ENCODE data around the gene IPCEF1. TPM values are rescaled to one million over a fixed set of nuclear protein-coding genes. Genes with fewer than 3 reads are reported as not detected.
A peak's percentile ranks its signal among the peaks of the same experiment; 100 is the strongest.

Gene IPCEF1
- total and polyA plus RNA-seq, 2 donors (not counting 1 experiment from before 2014, with no cell fraction given): 0.03 to 0.33 TPM

GRCh38 chr6:154320181-154320580 is 36.4 kb downstream of the IPCEF1 start:
- Histone ChIP-seq H3K9me3 (ENCODE audit: control insufficient read depth, insufficient read depth, low read depth, low read length) (no peaks in the 10 kb centered on the region), H2AFZ (ENCODE audit: low read length) (no peak overlapping the region), H3K4me1 (ENCODE audit: control insufficient read depth, extremely low read depth, insufficient read depth, low read length) (peaks cover 5% of the 10 kb centered on the region), H3K79me2 (ENCODE audit: control insufficient read depth, insufficient read depth, low read length) (no peaks in the 10 kb centered on the region), H3K4me2 (ENCODE audit: extremely low read depth, insufficient read depth, low read length) (no peak overlapping the region), H3K9ac (ENCODE audit: insufficient read depth, low read length) (no peak overlapping the region), H3K27me3 (ENCODE audit: control insufficient read depth, insufficient read depth, low read length) (no peaks in the 10 kb centered on the region), H3K4me3 (replicated peaks in 1 of 4; ENCODE audit: control extremely low read depth in 1 of 4, insufficient read depth in 1 of 4, low read depth in 3 of 4, low read length in 4 of 4) (no peak overlapping the region), H4K20me1 (ENCODE audit: control insufficient read depth, extremely low read depth, insufficient read depth, low read length) (no peaks in the 10 kb centered on the region), H3K36me3 (ENCODE audit: control insufficient read depth, insufficient read depth, low read length) (no peaks in the 10 kb centered on the region), H3K27ac (ENCODE audit: insufficient read depth, low read length) (no peak overlapping the region)
- TF ChIP-seq, protein P1, sequence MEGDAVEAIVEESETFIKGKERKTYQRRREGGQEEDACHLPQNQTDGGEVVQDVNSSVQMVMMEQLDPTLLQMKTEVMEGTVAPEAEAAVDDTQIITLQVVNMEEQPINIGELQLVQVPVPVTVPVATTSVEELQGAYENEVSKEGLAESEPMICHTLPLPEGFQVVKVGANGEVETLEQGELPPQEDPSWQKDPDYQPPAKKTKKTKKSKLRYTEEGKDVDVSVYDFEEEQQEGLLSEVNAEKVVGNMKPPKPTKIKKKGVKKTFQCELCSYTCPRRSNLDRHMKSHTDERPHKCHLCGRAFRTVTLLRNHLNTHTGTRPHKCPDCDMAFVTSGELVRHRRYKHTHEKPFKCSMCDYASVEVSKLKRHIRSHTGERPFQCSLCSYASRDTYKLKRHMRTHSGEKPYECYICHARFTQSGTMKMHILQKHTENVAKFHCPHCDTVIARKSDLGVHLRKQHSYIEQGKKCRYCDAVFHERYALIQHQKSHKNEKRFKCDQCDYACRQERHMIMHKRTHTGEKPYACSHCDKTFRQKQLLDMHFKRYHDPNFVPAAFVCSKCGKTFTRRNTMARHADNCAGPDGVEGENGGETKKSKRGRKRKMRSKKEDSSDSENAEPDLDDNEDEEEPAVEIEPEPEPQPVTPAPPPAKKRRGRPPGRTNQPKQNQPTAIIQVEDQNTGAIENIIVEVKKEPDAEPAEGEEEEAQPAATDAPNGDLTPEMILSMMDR (conservative IDR thresholded peaks at IDR 0.05 in 1 of 2, IDR thresholded peaks at IDR 0.05 in 1 of 2; ENCODE audit: low read depth in 1 of 2, low read length in 2 of 2): no peak
- TF ChIP-seq EZH2 (IDR thresholded peaks at IDR 0.05; ENCODE audit: low read length, missing control alignments): no peak
- DNase-seq (ENCODE audit: low read depth in 2 of 2): no peak

DNA sequence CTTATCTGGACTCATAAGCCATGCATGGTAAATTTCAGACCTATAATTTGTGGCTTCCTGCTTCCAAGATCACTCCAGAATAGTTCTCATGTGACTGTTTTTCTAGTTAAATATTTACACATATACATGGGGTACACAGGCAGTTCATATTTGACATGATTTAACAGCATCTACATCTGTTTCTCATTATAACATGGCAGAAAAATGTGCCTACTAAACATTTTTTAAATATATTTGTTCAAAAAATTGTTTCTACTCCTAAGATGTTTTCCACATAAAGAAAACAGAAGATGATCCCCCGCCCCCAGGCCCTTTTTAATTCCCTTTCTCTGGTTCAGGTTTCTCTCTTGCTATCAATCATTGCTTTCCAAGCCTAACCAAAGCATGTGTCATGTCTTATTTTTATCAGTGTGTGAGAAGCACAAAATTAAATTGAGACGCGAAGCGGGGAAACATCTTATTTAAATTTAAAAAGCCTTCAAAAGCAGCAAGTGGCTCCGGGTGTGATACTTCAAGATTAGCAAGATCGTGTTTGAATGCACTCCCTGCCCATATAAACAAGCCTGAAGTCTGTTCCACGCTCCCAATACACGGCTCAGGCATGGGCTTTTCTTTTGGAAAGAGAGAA is 37.3 kb downstream of the IPCEF1 start:
- TF ChIP-seq, protein P1 (conservative IDR thresholded peaks at IDR 0.05 in 1 of 2, IDR thresholded peaks at IDR 0.05 in 1 of 2; ENCODE audit: low read depth in 1 of 2, low read length in 2 of 2): no peak
- no peak for TF ChIP-seq EZH2 (IDR thresholded peaks at IDR 0.05; ENCODE audit: low read length, missing control alignments)
- DNase-seq (ENCODE audit: low read depth in 2 of 2): peak; percentile 72 to 92
- H3K27ac ChIP-seq (ENCODE audit: insufficient read depth, low read length): peak overlapping the region; percentile 60
- peaks cover 5% of the 10 kb centered on the region for H3K4me1 ChIP-seq (ENCODE audit: control insufficient read depth, extremely low read depth, insufficient read depth, low read length)
- H3K4me2 ChIP-seq (ENCODE audit: extremely low read depth, insufficient read depth, low read length): peak overlapping the region; percentile 70
- H4K20me1 ChIP-seq (ENCODE audit: control insufficient read depth, extremely low read depth, insufficient read depth, low read length): no peaks in the 10 kb centered on the region
- no peak overlapping the region for H2AFZ ChIP-seq (ENCODE audit: low read length)
- H3K79me2 ChIP-seq (ENCODE audit: control insufficient read depth, insufficient read depth, low read length): no peaks in the 10 kb centered on the region
- H3K4me3 ChIP-seq (replicated peaks in 1 of 4; ENCODE audit: control extremely low read depth in 1 of 4, insufficient read depth in 1 of 4, low read depth in 3 of 4, low read length in 4 of 4): peak overlapping the region in 3 of 4 experiments; percentile 11 to 32 (median 15)
- H3K27me3 ChIP-seq (ENCODE audit: control insufficient read depth, insufficient read depth, low read length): no peaks in the 10 kb centered on the region
- H3K36me3 ChIP-seq (ENCODE audit: control insufficient read depth, insufficient read depth, low read length): no peaks in the 10 kb centered on the region
- no peaks in the 10 kb centered on the region for H3K9me3 ChIP-seq (ENCODE audit: control insufficient read depth, insufficient read depth, low read depth, low read length)
- H3K9ac ChIP-seq (ENCODE audit: insufficient read depth, low read length): no peak overlapping the region

DNA sequence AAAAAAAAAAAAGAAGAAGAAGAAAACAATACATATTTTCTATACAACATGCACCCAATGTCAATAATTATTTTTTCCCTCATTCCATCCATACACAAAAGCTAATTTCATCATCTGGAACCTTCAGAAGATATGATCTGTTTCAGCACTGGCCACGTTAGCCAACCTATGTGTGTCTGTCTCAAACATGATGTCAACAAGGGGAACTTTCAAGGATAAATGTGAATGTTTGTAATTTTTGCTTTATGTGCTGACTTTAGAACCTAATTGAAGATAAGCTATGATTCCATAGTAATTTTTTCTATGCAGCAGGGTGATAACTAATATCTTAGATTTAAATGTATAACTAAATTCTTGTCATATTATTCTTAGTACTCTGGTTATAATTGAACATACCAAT is 37.9 kb downstream of the IPCEF1 start:
- Histone ChIP-seq H3K27ac (ENCODE audit: insufficient read depth, low read length) (peak overlapping the region; percentile 51), H4K20me1 (ENCODE audit: control insufficient read depth, extremely low read depth, insufficient read depth, low read length) (no peaks in the 10 kb centered on the region), H3K4me3 (replicated peaks in 1 of 4; ENCODE audit: control extremely low read depth in 1 of 4, insufficient read depth in 1 of 4, low read depth in 3 of 4, low read length in 4 of 4) (no peak overlapping the region), H3K9ac (ENCODE audit: insufficient read depth, low read length) (no peak overlapping the region), H2AFZ (ENCODE audit: low read length) (no peak overlapping the region), H3K36me3 (ENCODE audit: control insufficient read depth, insufficient read depth, low read length) (no peaks in the 10 kb centered on the region), H3K4me1 (ENCODE audit: control insufficient read depth, extremely low read depth, insufficient read depth, low read length) (peaks cover 5% of the 10 kb centered on the region), H3K27me3 (ENCODE audit: control insufficient read depth, insufficient read depth, low read length) (no peaks in the 10 kb centered on the region), H3K9me3 (ENCODE audit: control insufficient read depth, insufficient read depth, low read depth, low read length) (no peaks in the 10 kb centered on the region), H3K79me2 (ENCODE audit: control insufficient read depth, insufficient read depth, low read length) (no peaks in the 10 kb centered on the region), H3K4me2 (ENCODE audit: extremely low read depth, insufficient read depth, low read length) (peak overlapping the region; percentile 21)
- no peak for DNase-seq (ENCODE audit: low read depth in 2 of 2)
- no peak for TF ChIP-seq EZH2 (IDR thresholded peaks at IDR 0.05; ENCODE audit: low read length, missing control alignments)
- TF ChIP-seq, protein P1 (conservative IDR thresholded peaks at IDR 0.05 in 1 of 2, IDR thresholded peaks at IDR 0.05 in 1 of 2; ENCODE audit: low read depth in 1 of 2, low read length in 2 of 2): no peak

Measured in fibroblast of lung (primary cell).